H1 (cell line): ENCODE results near the gene DIS3L. TPM values are rescaled to one million over a fixed set of nuclear protein-coding genes. Genes with fewer than 3 reads are reported as not detected.

Experiments used
- CTCF ChIA-PET: fragments of 300-600 bp; sonication (Branson Sonifier 250); formaldehyde crosslinking; loops from one replicate; lab custom pipeline; 2021; ENCODE audit not compliant: partially characterized antibody; lab: Charles Lee
- POLR2A ChIA-PET: fragments of 300-600 bp; sonication (Branson Sonifier 250); formaldehyde crosslinking; loops from one replicate; lab custom pipeline; 2021; ENCODE audit warnings: inconsistent platforms; ENCODE audit not compliant: partially characterized antibody; lab: Charles Lee
- DNase-seq, 2 experiments: peaks; one replicate each; pipeline versions ENCODE4 v3.0.0 to v3.0.0-alpha.2; 2010 to 2022; ENCODE audit warnings: low spot score in 2 of 2, low read depth in 1 of 2, mixed read lengths in 1 of 2
- FAIRE-seq: peaks from 2 replicates; lab custom pipeline; 2011; peaks lifted over from hg19 to GRCh38; lab: Jason Lieb, UNC
- H2AFZ ChIP-seq: 2 replicates; pipeline ENCODE4 v1.8.1; 2012; ENCODE audit warnings: low read length, inconsistent platforms
- H2AK5ac ChIP-seq: 2 replicates; pipeline ENCODE4 v1.6.1; 2013; ENCODE audit warnings: low read depth, low read length
- H2BK120ac ChIP-seq: replicated peaks from 2 replicates; pipeline ENCODE3; 2013; ENCODE audit warnings: low read depth, low read length, inconsistent platforms
- H2BK12ac ChIP-seq: 2 replicates; pipeline ENCODE4 v1.6.1; 2013; ENCODE audit warnings: low read depth, low read length
- H2BK15ac ChIP-seq: 2 replicates; pipeline ENCODE4 v1.6.1; 2013; ENCODE audit warnings: low read length
- H2BK20ac ChIP-seq: 2 replicates; pipeline ENCODE4 v1.6.1; 2013; ENCODE audit warnings: low read length
- H2BK5ac ChIP-seq: 2 replicates; pipeline ENCODE4 v1.6.1; 2013; ENCODE audit warnings: low read depth, low read length
- H3K14ac ChIP-seq: 2 replicates; pipeline ENCODE4 v1.6.1; 2013; ENCODE audit warnings: inconsistent platforms; ENCODE audit not compliant: insufficient read length
- H3K18ac ChIP-seq: 2 replicates; pipeline ENCODE4 v1.6.1; 2013; ENCODE audit warnings: low read length; ENCODE audit errors: extremely low read depth
- H3K23ac ChIP-seq: 2 replicates; pipeline ENCODE4 v1.6.1; 2013; ENCODE audit warnings: inconsistent platforms; ENCODE audit not compliant: insufficient read length
- H3K23me2 ChIP-seq: 2 replicates; pipeline ENCODE4 v1.6.1; 2013; ENCODE audit warnings: low read depth, low read length
- H3K27ac ChIP-seq: 2 replicates; pipeline ENCODE4 v1.6.1; 2011; ENCODE audit warnings: low read depth, low read length, inconsistent platforms
- H3K27me3 ChIP-seq, 4 experiments: replicated peaks in 1 of 4; 1 replicate in 1 of 4; 2 replicates in 3 of 4; pipeline versions ENCODE4 v1.6.1 to v1.8.1; 2011 to 2013; ENCODE audit warnings: low read length in 3 of 4, mild to moderate bottlenecking in 3 of 4, inconsistent platforms in 2 of 4, mixed read lengths in 2 of 4, moderate library complexity in 1 of 4; ENCODE audit not compliant: control insufficient read depth in 3 of 4, insufficient read depth in 3 of 4; ENCODE audit errors: extremely low read depth in 1 of 4
- H3K36me3 ChIP-seq, 4 experiments: 2 replicates each; pipeline versions ENCODE4 v1.6.1 to v1.8.1; 2011 to 2013; ENCODE audit warnings: mild to moderate bottlenecking in 4 of 4, low read length in 3 of 4, moderate library complexity in 2 of 4, control low read depth in 1 of 4, inconsistent platforms in 1 of 4; ENCODE audit not compliant: insufficient read depth in 4 of 4, control insufficient read depth in 2 of 4
- H3K4ac ChIP-seq: replicated peaks from 2 replicates; pipeline ENCODE3; 2013; ENCODE audit warnings: low read length, low read depth, mixed read lengths, inconsistent platforms; ENCODE audit not compliant: insufficient read length
- H3K4me1 ChIP-seq, 4 experiments: replicated peaks in 1 of 4; 1 replicate in 1 of 4; 2 replicates in 3 of 4; pipeline versions ENCODE4 v1.6.1 to v1.8.1; 2011 to 2013; ENCODE audit warnings: low read length in 3 of 4, inconsistent platforms in 2 of 4, mixed read lengths in 1 of 4; ENCODE audit not compliant: insufficient read depth in 4 of 4, control insufficient read depth in 3 of 4
- H3K4me2 ChIP-seq, 2 experiments: 2 replicates each; pipeline versions ENCODE4 v1.6.1 to v1.8.1; 2011 to 2013; ENCODE audit warnings: low read depth in 2 of 2, low read length in 2 of 2, control low read depth in 1 of 2, inconsistent platforms in 1 of 2, mild to moderate bottlenecking in 1 of 2; ENCODE audit not compliant: insufficient read depth in 1 of 2
- H3K4me3 ChIP-seq, 4 experiments: fragments of 200-600, 300-600 bp in 1 of 4; sonication (generic), shearing (Covaris generic), sonication (Bioruptor Twin) in 1 of 4; 2 replicates each; pipeline versions ENCODE4 v1.5.1 to v1.8.1; 2011 to 2016; ENCODE audit warnings: low read length in 4 of 4, low read depth in 3 of 4, control low read depth in 2 of 4, inconsistent platforms in 2 of 4, mild to moderate bottlenecking in 2 of 4, mixed read lengths in 1 of 4, moderate library complexity in 1 of 4; ENCODE audit not compliant: insufficient read depth in 2 of 4; ENCODE audit errors: extremely low read depth in 1 of 4
- H3K56ac ChIP-seq: replicated peaks from 2 replicates; pipeline ENCODE3; 2013; ENCODE audit warnings: low read depth, mild to moderate bottlenecking, mixed read lengths, low read length, inconsistent platforms; ENCODE audit not compliant: insufficient read length
- H3K79me1 ChIP-seq: 2 replicates; pipeline ENCODE4 v1.6.1; 2013; ENCODE audit warnings: low read depth, low read length, control low read depth
- H3K79me2 ChIP-seq, 2 experiments: 2 replicates each; pipeline versions ENCODE4 v1.6.1 to v1.8.1; 2012 to 2013; ENCODE audit warnings: low read length in 2 of 2, mild to moderate bottlenecking in 2 of 2, inconsistent platforms in 1 of 2; ENCODE audit not compliant: insufficient read depth in 2 of 2, control insufficient read depth in 1 of 2
- H3K9ac ChIP-seq, 4 experiments: replicated peaks in 1 of 4; 1 replicate in 1 of 4; 2 replicates in 3 of 4; pipeline versions ENCODE4 v1.6.1 to v1.8.1; 2011 to 2013; ENCODE audit warnings: low read depth in 3 of 4, low read length in 3 of 4, control low read depth in 2 of 4, mild to moderate bottlenecking in 2 of 4, moderate library complexity in 2 of 4, inconsistent platforms in 1 of 4; ENCODE audit errors: extremely low read depth in 1 of 4
- H3K9me3 ChIP-seq, 2 experiments: 2 replicates each; pipeline versions ENCODE4 v1.6.1 to v1.8.1; 2012 to 2013; ENCODE audit warnings: mild to moderate bottlenecking in 2 of 2, moderate library complexity in 2 of 2, control low read depth in 1 of 2, inconsistent platforms in 1 of 2, low read depth in 1 of 2, low read length in 1 of 2, mixed read lengths in 1 of 2; ENCODE audit not compliant: insufficient read depth in 2 of 2
- H4K20me1 ChIP-seq, 2 experiments: replicated peaks in 1 of 2; 2 replicates each; pipeline versions ENCODE3 to v1.8.1; 2011 to 2013; ENCODE audit warnings: inconsistent platforms in 2 of 2, low read length in 2 of 2, mild to moderate bottlenecking in 1 of 2; ENCODE audit not compliant: insufficient read depth in 2 of 2, control insufficient read depth in 1 of 2
- H4K5ac ChIP-seq: 2 replicates; pipeline ENCODE4 v1.6.1; 2013; ENCODE audit warnings: low read length, low read depth, mixed read lengths, inconsistent platforms; ENCODE audit not compliant: insufficient read length
- H4K8ac ChIP-seq: 2 replicates; pipeline ENCODE4 v1.8.0; 2013; ENCODE audit warnings: mild to moderate bottlenecking, moderate library complexity, low read length, inconsistent platforms; ENCODE audit not compliant: insufficient read depth; ENCODE audit errors: extremely low read depth
- H4K91ac ChIP-seq: replicated peaks from 2 replicates; pipeline ENCODE3; 2013; ENCODE audit warnings: low read length, mixed read lengths, inconsistent platforms; ENCODE audit not compliant: insufficient read length
- EP300 ChIP-seq, 2 experiments: IDR thresholded peaks; 1 replicate in 1 of 2; 2 replicates in 1 of 2; pipeline ENCODE4 v1.6.1; 2011 to 2012; ENCODE audit warnings: low read depth in 2 of 2, low read length in 2 of 2, mild to moderate bottlenecking in 2 of 2, borderline replicate concordance in 1 of 2, inconsistent platforms in 1 of 2, moderate library complexity in 1 of 2
- HDAC2 ChIP-seq, 2 experiments: fragments of 300-600 bp in 1 of 2; sonication (generic) in 1 of 2; IDR thresholded peaks; 2 replicates each; pipeline ENCODE4 v1.6.1; 2011 to 2012; ENCODE audit warnings: low read depth in 2 of 2, low read length in 2 of 2, mild to moderate bottlenecking in 2 of 2, moderate library complexity in 2 of 2, borderline replicate concordance in 1 of 2, inconsistent platforms in 1 of 2
- PHF8 ChIP-seq: fragments of 200-600 bp; sonication (generic); conservative IDR thresholded peaks from 2 replicates; pipeline ENCODE4 v1.7.1; 2012; ENCODE audit warnings: low read depth, mild to moderate bottlenecking, inconsistent platforms, low read length, moderate library complexity
- POLR2A ChIP-seq, 2 experiments: IDR thresholded peaks; 1 replicate in 1 of 2; 2 replicates in 1 of 2; pipeline ENCODE4 v1.6.1; 2011; ENCODE audit warnings: low read depth in 2 of 2, low read length in 2 of 2, mild to moderate bottlenecking in 2 of 2; ENCODE audit errors: control extremely low read depth in 1 of 2
- RAD21 ChIP-seq, 2 experiments: IDR thresholded peaks in 1 of 2; conservative IDR thresholded peaks in 1 of 2; 2 replicates each; pipeline ENCODE4 v1.6.1; 2011; ENCODE audit warnings: low read depth in 2 of 2, low read length in 2 of 2, improper control_type of control experiment in 1 of 2, inconsistent platforms in 1 of 2, mild to moderate bottlenecking in 1 of 2, moderate library complexity in 1 of 2
- RFX5 ChIP-seq: IDR thresholded peaks from 2 replicates; pipeline ENCODE4 v1.6.1; 2011; ENCODE audit warnings: low read depth, low read length, improper control_type of control experiment, borderline replicate concordance
- SP2 ChIP-seq: IDR thresholded peaks from 2 replicates; pipeline ENCODE4 v1.6.1; 2012; ENCODE audit warnings: mild to moderate bottlenecking, low read length, inconsistent platforms
- TAF1 ChIP-seq: IDR thresholded peaks from 2 replicates; pipeline ENCODE4 v1.6.1; 2011; ENCODE audit warnings: mild to moderate bottlenecking, low read depth, low read length
- TBP ChIP-seq: IDR thresholded peaks from 2 replicates; pipeline ENCODE4 v1.6.1; 2011; ENCODE audit warnings: low read depth, low read length, improper control_type of control experiment
- WGBS, 2 experiments: shearing (Covaris generic) in 1 of 2; methylation state at CpG; one replicate each; pipeline versions ENCODE4 v1.1.6 to v1.1.7; 2013 to 2015; ENCODE audit warnings: low lambda C conversion rate in 2 of 2, mixed read lengths in 2 of 2, inconsistent platforms in 1 of 2, low coverage in 1 of 2, missing lambda C conversion rate in 1 of 2; ENCODE audit not compliant: insufficient replicate concordance in 2 of 2, insufficient coverage in 1 of 2, insufficient read length in 1 of 2; ENCODE audit errors: extremely low coverage in 1 of 2, missing lambda C conversion rate in 1 of 2; 5-methylcytosine and 5-hydroxymethylcytosine counted together
- polyA plus RNA-seq, 7 experiments: library from polyadenylated mRNA; depleted of rRNA in 3 of 7; stranded (reverse) in 5 of 7; unstranded in 2 of 7; fragments of >200 nt in 5 of 7; fragments of 200-250 nt in 2 of 7; gene quantifications; 1 replicate in 5 of 7; 2 replicates in 1 of 7; 4 replicates in 1 of 7; pipeline versions ENCODE4 v1.2.1 to v1.2.3, GENCODE V29; 2011 to 2013; ENCODE audit warnings: missing spikeins in 2 of 7, mixed read lengths in 2 of 7
- total RNA-seq: library from RNA; stranded (reverse); fragmentation: NEBNext Ultra II Directional; extraction: Animal tissue kit (Norgen Biotek cat#: 25700); gene quantifications from 2 replicates; pipeline ENCODE4 v1.2.1, GENCODE V29; 2021

The DIS3L gene
- total and polyA plus RNA-seq, 2 of the 8 experiments (the other 6 are each of a cell fraction or from before 2014, with no cell fraction given): 8.7 to 25.0 TPM

- peaks cover 0 to 9% (median 4%) of the 10 kb centered on the region in 4 experiments; a peak in 6 of 7 replicates for H3K4me1 ChIP-seq
- H3K27ac ChIP-seq: no peak overlapping the region
- H3K79me2 ChIP-seq: no peaks in the 10 kb centered on the region
- H3K4me2 ChIP-seq: no peak overlapping the region
- no peaks in the 10 kb centered on the region for H3K9me3 ChIP-seq
- H3K23ac ChIP-seq: no peak overlapping the region
- H3K9ac ChIP-seq: no peak overlapping the region
- H2BK15ac ChIP-seq: no peak overlapping the region
- H3K56ac ChIP-seq: no peak overlapping the region
- no peak overlapping the region for H4K91ac ChIP-seq
- POLR2A ChIA-PET: no interaction called here
- no peak overlapping the region for H2BK120ac ChIP-seq
- WGBS, 2 experiments: 73% methylated on average over 3 of the region's 3 CpGs; no CpG with 5 or more reads in 1 of the 2 experiments
- DNase-seq (no peak), FAIRE-seq (no peak)
- CTCF ChIA-PET: interaction anchor here (0.6 kb wide), 1 partner anchor 50 kb away, joined by 3 read pairs; no protein-coding TSS in a partner anchor
- H3K23me2 ChIP-seq: peaks cover 21% of the 10 kb centered on the region
- no peak overlapping the region for H4K5ac ChIP-seq
- H3K4ac ChIP-seq: no peak overlapping the region
- H3K14ac ChIP-seq: no peak overlapping the region
- TF ChIP-seq PHF8 (no peak), TAF1 (no peak), RAD21 (IDR thresholded peaks at IDR 0.05 in 1 of 2, conservative IDR thresholded peaks at IDR 0.05 in 1 of 2; ENCODE audit: low read depth in 2 of 2, low read length in 2 of 2) (no peak), EP300 (IDR thresholded peaks at IDR 0.05; ENCODE audit: borderline replicate concordance in 1 of 2, low read depth in 2 of 2, low read length in 2 of 2) (no peak), TBP (no peak), SP2 (no peak), HDAC2 (IDR thresholded peaks at IDR 0.05; ENCODE audit: borderline replicate concordance in 1 of 2, low read depth in 2 of 2, low read length in 2 of 2) (no peak), RFX5 (no peak), POLR2A (IDR thresholded peaks at IDR 0.05; ENCODE audit: control extremely low read depth in 1 of 2, low read depth in 2 of 2, low read length in 2 of 2) (no peak)
- H3K4me3 ChIP-seq: no peak overlapping the region
- H4K20me1 ChIP-seq: no peaks in the 10 kb centered on the region
- H4K8ac ChIP-seq: no peak overlapping the region
- H2AFZ ChIP-seq: no peak overlapping the region
- H2AK5ac ChIP-seq: no peak overlapping the region
- no peak overlapping the region for H2BK5ac ChIP-seq
- no peak overlapping the region for H2BK12ac ChIP-seq
- H3K79me1 ChIP-seq: no peaks in the 10 kb centered on the region
- H3K36me3 ChIP-seq: no peaks in the 10 kb centered on the region
- H3K27me3 ChIP-seq: peaks cover 17 to 48% (median 43%) of the 10 kb centered on the region in 4 experiments
- no peak overlapping the region for H2BK20ac ChIP-seq
- H3K18ac ChIP-seq: no peak overlapping the region
Observed at GRCh38 chr15:66256692-66257091, 36.7 kb upstream of the DIS3L start.
